Activated CD4-positive, alpha-beta T cell treated with anti-CD3 and anti-CD28 coated beads, Interleukin-2, amount 50 U/mL, for 4 hours (primary cell): ENCODE results near the gene ADAMTS20.
"Not testable (repeated sequence)": the region's sequence is repeated elsewhere in the genome, so short reads cannot be mapped to it uniquely, and the experiment has no call there.

ENCODE experiments used
- DNase-seq, 2 experiments: peaks; one replicate each; pipeline ENCODE4 v3.0.0-alpha.2; 2020

ADAMTS20 gene

GRCh38 chr12:43462741-43463140 is 89.3 kb downstream of the ADAMTS20 start:
- no peak for DNase-seq

DNA sequence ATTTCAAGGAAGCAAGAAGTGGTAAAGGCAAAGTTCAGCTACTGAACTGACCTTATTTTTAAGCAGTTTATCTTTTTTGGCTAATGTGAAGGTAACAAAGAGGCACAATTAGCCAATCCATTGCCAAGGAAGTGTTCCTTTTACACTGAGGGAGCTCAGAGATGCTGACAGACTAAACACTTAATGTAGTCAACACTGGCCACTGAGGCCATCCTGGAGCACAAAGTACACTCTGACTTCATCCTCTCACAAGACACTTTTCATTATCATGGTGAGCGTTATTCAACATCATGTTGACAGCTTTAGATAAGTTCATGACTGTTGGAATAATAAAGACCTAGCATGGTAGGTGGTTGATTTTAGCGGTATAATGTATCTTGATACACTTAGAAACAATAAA is 89.9 kb downstream of the ADAMTS20 start:
- DNase-seq = no peak

- no peak for DNase-seq
These were observed 92.7 kb downstream of the ADAMTS20 start for GRCh38 chr12:43459285-43459684.

- no peak for DNase-seq
These were observed 98.2 kb downstream of the ADAMTS20 start for GRCh38 chr12:43453761-43454160.

DNA sequence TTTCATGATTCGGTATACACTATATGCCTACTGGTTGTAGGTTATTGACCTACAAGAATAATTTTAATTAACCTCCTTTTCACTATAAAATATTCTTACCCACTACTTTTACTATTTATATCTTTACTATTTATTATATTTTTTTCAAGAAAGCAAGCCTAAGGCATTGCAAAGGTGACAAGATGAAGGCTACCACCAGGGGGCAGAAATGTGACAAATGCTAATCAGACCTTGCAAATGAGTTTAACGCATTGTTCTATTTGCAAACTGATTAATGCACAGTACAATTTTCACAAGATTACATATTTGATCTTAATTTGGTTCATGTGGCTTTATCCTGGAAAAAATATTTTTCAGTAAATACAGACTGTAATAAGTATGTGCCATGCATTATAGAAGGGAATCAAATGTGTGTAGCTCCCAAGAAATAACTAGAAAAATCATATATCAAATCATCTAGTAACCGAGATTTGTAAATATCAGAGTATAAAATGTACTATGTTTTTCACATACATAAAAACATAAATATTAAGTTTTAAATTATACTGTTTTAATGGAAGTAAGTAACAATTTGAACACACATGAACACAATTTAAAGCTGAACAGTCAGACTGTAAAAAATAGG is 107.0 kb downstream of the ADAMTS20 start:
- DNase-seq = peak; percentile 38 to 46

- no peak for DNase-seq
These were observed 115.4 kb downstream of the ADAMTS20 start for GRCh38 chr12:43436597-43436996.

- DNase-seq = no peak
These were observed 117.4 kb downstream of the ADAMTS20 start for GRCh38 chr12:43434614-43435013.

GRCh38 chr12:43428088-43428600 is 123.9 kb downstream of the ADAMTS20 start:
- DNase-seq = no peak

GRCh38 chr12:43425361-43425760 is 126.6 kb downstream of the ADAMTS20 start:
- DNase-seq = no peak

GRCh38 chr12:43416981-43417380 is 135.0 kb downstream of the ADAMTS20 start:
- no peak for DNase-seq

GRCh38 chr12:43407816-43408645 is 144.0 kb downstream of the ADAMTS20 start:
- no peak for DNase-seq

DNA sequence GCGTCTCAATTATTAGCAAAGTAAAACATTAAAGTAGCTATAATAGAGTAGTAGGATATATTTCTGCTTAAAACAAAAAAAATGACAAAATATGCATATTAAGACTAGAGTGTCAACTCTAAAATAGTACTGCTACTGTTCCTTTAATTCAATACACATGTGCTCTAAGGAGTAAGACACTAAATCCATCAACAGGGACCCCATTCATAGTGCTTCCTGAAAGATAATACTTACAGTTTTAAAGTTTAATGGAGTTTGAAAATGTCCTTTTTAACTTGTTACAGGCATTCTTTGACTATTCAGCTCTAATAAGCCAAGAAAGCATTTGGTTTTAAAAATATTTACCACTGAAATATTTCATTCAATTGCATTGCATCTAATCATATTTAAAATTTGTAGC is 145.2 kb downstream of the ADAMTS20 start:
- no peak for DNase-seq

DNA sequence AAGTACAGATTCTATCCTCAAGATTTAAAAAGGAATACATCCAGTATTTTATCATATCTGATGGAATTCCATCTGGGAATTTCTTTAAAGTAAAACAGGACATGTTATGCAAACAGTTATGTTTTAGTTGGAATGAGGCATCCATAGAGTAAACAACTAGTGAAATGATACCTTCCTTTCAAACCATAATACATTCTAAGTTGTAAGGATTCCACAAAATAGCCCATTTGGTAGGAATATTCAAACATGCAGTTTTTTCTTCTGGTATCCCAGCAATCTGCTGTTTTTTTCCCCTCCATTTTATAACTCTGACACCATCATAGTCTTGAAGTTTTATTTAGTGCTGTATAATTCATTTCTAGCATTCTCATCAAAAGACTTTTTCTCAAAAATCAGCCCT is 149.6 kb downstream of the ADAMTS20 start:
- no peak for DNase-seq

GRCh38 chr12:43401096-43401495 is 150.9 kb downstream of the ADAMTS20 start:
- DNase-seq = no peak

- DNase-seq = no peak
These were observed 155.3 kb downstream of the ADAMTS20 start for GRCh38 chr12:43396671-43397070.

DNA sequence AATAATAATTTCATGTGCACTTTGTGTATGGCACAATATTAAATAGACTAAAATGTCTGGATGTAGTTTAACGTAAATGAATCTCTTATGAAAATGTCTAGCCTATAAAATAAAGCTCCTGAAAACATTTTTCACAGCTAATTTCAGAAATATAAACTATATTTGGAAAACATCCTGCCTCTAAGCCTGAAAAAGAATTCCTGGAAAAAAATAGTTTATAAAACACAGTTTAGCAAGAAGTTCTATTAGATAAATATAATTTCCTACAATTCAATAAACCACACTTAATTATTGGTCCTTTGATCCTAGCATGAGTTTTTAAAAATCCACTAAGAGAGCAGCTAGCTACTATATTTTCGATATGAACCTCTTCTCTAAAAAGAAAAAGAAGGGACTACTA is 159.9 kb downstream of the ADAMTS20 start:
- DNase-seq = no peak

DNA sequence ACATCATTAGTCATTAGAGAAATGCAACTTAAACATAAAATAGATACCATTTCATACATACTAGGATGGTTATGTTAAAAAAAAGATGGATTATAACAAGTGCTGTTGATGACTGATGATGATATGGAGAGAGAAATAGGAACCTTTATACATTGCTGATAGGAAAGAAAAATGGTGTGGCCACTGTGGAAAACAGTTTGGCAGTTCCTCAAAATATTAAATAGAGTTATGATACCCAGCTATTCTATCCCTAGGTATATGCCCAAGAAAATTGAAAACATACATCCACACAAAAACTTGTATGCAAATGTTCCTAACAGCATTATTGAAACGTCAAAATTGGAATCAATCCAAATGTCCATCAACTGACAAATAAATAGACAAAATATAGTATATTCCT is 170.1 kb downstream of the ADAMTS20 start:
- DNase-seq = no peak

- no peak for DNase-seq
These were observed 173.6 kb downstream of the ADAMTS20 start for GRCh38 chr12:43378448-43378847.

DNA sequence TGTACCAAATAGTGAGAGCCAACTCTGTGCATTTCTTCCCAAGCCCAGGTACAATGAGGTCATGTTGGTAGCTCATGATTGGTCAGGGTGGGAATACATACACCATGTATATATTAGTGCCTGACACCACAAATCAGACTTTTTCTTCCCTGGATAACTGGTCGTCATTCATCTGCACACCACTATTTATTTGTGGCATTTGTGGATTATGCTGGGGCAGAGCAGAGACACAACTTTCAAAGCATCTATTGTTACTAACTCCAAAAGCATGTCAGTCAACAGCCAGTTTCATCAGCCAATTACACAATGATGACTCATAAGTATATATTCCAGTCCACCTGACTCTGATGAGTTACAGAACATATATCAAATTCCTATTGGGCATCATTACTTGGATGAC is 181.7 kb downstream of the ADAMTS20 start:
- DNase-seq = no peak

- DNase-seq = no peak
These were observed 188.9 kb downstream of the ADAMTS20 start for GRCh38 chr12:43362910-43363694.

GRCh38 chr12:43361031-43361710 is 190.8 kb downstream of the ADAMTS20 start:
- no peak for DNase-seq

DNA sequence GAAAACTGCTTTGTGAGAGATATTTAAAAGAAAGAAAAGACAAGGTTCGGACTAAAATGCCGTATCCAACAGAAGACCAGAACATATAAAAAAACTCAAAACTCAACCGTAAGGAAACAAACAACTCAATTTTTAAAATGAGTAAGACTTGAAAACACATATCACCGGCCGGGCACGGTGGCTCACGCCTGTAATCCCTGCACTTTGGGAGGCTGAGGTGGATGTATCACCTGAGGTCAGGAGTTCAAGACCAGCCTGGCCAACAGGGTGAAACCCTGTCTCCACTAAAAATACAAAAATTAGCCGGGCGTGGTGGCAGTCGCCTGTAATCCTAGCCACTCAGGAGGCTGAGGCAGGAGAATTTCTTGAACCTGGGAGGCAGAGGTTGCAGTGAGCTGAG is 192.0 kb downstream of the ADAMTS20 start:
- not testable (repeated sequence) for DNase-seq

- DNase-seq = no peak
These were observed 194.9 kb downstream of the ADAMTS20 start for GRCh38 chr12:43357141-43357540.
